BJ (cell line): ENCODE results near the gene DLG1. TPM values are rescaled to one million over a fixed set of nuclear protein-coding genes. Genes with fewer than 3 reads are reported as not detected.

Experiments used
- CTCF ChIA-PET: fragments of 350-600 bp; formaldehyde crosslinking; extraction: SDS; loops from one replicate; lab custom pipeline; 2021; ENCODE audit warnings: antibody characterized with exemption, inconsistent platforms; lab: Yijun Ruan, JAX
- POLR2A ChIA-PET: fragments of 300-600 bp; sonication (Branson Sonifier 250); formaldehyde crosslinking; extraction: SDS; loops from one replicate; lab custom pipeline; 2021; ENCODE audit warnings: antibody characterized with exemption; lab: Charles Lee
- DNase-seq: peaks from one replicate; pipeline ENCODE4 v3.0.0-alpha.2; 2011; ENCODE audit warnings: low read depth
- H3K27me3 ChIP-seq: 2 replicates; pipeline ENCODE4 v1.6.0; 2011; ENCODE audit warnings: low read length; ENCODE audit not compliant: control insufficient read depth, insufficient read depth
- H3K36me3 ChIP-seq: 2 replicates; pipeline ENCODE4 v1.5.1; 2011; ENCODE audit warnings: low read length; ENCODE audit not compliant: control insufficient read depth, insufficient read depth
- H3K4me3 ChIP-seq: 2 replicates; pipeline ENCODE4 v1.5.1; 2011; ENCODE audit warnings: low read depth, mild to moderate bottlenecking, control low read depth, low read length
- polyA plus RNA-seq: library from polyadenylated mRNA; depleted of rRNA; stranded (reverse); fragments of >200 nt; gene quantifications from 2 replicates; pipeline ENCODE4 v1.2.3, GENCODE V29; 2011
- TF ChIP-seq, protein P1 (sequence below): IDR thresholded peaks from 2 replicates; pipeline ENCODE4 v1.5.1; 2011; ENCODE audit warnings: low read depth, mild to moderate bottlenecking, control low read depth, inconsistent platforms, low read length, moderate library complexity; ENCODE audit not compliant: insufficient read depth

The DLG1 gene
- polyA plus RNA-seq, 1 experiment, result 40.4 TPM

DNA sequence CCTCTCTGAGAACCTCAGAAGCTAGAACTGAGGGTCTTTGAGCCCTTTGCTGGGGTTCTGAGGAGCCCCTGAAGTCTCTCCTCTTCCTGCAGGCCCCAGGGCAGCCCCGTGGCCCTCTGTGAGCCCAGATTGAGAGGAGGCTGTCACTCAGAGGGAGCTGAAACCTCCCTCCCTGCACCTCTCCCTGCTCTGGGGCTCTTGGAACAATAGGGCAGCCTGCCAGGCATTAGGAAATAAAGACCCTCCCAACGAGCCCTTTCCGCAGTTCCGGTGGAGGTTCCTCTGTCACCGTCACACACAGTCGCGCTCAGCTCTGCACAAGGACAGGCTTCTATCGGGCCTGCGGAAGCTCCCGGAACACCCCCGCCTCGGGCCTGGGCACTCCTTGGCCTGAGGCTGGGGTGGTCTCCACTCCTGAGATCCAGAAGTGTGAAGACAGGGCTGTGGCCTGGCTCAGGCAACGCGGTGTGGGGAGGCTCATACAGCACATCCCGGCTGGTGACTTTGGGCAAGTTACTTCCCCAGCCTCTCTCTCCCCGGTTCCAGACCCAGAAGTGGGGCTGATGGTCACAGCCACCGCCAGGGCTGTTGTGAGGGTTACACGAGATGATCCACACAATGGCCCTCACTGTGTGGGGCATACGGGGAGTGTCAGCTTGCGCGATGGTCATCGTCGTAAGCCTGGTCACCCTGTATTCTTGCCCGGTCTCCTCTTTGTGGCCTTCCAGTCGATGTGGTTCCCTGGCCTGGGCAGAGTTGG is 286.5 kb downstream of the DLG1 start:
- no peak for DNase-seq
- TF ChIP-seq, protein P1, sequence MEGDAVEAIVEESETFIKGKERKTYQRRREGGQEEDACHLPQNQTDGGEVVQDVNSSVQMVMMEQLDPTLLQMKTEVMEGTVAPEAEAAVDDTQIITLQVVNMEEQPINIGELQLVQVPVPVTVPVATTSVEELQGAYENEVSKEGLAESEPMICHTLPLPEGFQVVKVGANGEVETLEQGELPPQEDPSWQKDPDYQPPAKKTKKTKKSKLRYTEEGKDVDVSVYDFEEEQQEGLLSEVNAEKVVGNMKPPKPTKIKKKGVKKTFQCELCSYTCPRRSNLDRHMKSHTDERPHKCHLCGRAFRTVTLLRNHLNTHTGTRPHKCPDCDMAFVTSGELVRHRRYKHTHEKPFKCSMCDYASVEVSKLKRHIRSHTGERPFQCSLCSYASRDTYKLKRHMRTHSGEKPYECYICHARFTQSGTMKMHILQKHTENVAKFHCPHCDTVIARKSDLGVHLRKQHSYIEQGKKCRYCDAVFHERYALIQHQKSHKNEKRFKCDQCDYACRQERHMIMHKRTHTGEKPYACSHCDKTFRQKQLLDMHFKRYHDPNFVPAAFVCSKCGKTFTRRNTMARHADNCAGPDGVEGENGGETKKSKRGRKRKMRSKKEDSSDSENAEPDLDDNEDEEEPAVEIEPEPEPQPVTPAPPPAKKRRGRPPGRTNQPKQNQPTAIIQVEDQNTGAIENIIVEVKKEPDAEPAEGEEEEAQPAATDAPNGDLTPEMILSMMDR, result no peak
- CTCF ChIA-PET, result interaction anchor here (0.9 to 1.5 kb wide), 3 partner anchors 9 to 19 kb away, joined by 3 read pairs; no protein-coding TSS in a partner anchor
- POLR2A ChIA-PET, result no interaction called here
- Histone ChIP-seq H3K36me3 (no peaks in the 10 kb centered on the region), H3K4me3 (no peak overlapping the region), H3K27me3 (no peaks in the 10 kb centered on the region)

DNA sequence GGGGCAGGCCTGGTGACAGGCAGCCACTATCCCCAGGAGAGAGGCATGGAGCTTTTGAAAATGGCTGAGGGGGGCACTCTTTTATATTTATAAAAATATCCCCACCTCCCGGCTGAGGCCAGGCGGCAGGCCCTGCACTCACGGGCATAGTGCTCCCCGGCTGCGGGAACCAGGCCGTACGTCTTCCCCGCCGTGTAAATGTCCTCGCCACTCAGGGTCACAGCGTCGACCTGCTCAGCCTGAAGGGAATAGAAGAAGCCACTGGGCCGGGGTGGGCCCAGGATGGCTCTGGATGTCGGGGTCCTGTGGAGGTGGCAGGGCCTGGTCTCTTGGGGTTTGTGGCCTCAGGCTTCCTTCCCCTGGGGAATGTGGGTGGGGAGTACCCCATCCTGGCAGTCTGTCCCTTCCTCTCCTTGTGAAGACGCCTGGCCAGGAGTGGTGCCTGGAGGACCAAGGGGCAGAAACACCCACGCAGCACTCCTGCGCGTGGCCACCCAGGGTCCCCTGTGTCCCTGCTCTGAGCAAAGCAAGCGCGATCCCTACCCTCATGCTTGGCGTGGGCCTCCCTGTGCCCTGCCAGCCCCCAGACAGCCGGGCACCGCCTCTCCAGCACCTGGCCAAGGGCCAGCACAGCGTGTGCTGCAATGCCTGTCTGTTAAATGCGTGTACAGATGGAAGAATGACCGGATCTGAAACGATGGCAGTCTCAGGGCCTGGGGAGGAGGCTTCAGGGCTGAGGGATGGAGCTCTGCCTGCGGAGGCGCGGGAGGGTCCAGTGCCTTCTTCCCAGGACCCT is 287.7 kb downstream of the DLG1 start:
- no peak overlapping the region for H3K4me3 ChIP-seq
- H3K36me3 ChIP-seq, result no peaks in the 10 kb centered on the region
- ChIA-PET POLR2A (no interaction called here), CTCF (interaction anchor here (1.0 kb wide), 1 partner anchor 8 kb away, joined by 3 read pairs; no protein-coding TSS in a partner anchor)
- H3K27me3 ChIP-seq, result no peaks in the 10 kb centered on the region
- TF ChIP-seq, protein P1, result no peak
- DNase-seq, result no peak

DNA sequence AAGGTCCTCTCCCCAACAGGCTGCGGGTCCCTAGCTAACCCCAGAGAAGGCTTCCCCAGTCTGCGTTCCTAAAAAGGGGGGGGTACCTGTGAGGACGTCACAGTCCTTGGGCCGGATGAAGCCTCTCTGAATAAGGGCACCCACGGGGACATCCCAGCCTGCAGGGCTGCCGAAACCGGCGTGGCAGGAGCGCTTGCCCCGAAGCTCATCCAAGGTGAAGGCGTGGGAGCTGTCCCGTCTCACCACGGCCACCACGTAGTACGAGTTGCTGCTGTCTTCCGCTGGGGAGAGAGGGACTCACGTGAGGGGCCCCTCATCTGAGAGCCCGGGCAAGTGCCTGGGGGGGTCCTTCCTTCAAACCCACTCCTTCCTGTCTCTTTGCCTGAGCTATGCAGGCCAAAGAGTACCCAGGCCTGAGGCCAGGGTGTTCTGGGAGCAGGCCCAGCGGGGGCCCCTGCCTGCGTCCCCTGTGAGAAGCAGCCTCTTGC is 288.8 kb downstream of the DLG1 start:
- no peaks in the 10 kb centered on the region for H3K27me3 ChIP-seq
- H3K36me3 ChIP-seq, result no peaks in the 10 kb centered on the region
- POLR2A ChIA-PET, result no interaction called here
- TF ChIP-seq, protein P1, result no peak
- no peak overlapping the region for H3K4me3 ChIP-seq
- no peak for DNase-seq
- CTCF ChIA-PET, result interaction anchor here (2.5 kb wide), 1 partner anchor 20 kb away, joined by 12 read pairs; the partner anchor contains the start of gene MELTF

DNA sequence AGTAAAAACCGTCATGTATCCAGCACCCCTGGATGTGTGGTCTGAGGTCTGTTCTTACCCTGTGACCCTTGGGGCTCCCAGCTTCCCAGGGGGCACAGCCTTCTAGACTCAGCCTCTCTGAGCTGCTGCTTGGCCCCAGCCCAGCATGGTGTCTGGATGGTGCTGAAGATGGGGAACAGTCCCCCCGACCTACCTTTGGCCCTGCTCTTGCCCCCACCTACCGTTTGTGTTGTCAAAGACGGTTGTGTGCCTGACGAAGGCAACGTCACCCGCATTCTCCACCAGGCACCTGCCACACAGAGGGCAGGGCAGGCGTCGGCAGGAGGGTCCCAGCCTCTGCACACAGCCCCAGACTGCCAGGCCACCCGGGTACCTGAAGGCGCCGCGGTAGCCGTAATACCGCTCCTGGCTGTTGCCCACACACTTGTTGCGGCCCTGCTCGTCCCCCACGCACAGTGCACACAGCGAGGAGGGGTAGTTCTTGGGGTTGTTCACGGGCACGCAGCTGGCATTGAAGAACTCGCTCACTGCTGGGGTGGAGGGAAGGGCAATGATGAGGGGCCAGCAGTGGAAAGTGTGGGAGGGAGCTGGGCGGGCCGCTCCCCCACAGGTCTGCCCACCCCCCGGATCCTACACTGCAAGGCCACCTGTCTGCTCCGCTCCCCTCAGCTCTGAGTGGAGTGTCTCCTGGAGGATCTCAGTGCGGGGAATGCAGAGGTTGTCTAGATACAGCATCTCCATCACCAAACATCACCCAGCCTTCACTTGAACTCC is 289.8 kb downstream of the DLG1 start:
- Histone ChIP-seq H3K36me3 (no peaks in the 10 kb centered on the region), H3K27me3 (no peaks in the 10 kb centered on the region), H3K4me3 (no peak overlapping the region)
- ChIA-PET CTCF (interaction anchor here (2.5 kb wide), 1 partner anchor 21 kb away, joined by 12 read pairs; the partner anchor contains the start of gene MELTF), POLR2A (no interaction called here)
- DNase-seq, result no peak
- TF ChIP-seq, protein P1, result no peak
